NCI-H2107 (cell line): ENCODE results near the gene TSEN34.
A peak's percentile ranks its signal among the peaks of the same experiment; 100 is the strongest.

Experiments used
- DNase-seq: peaks from one replicate; lab custom pipeline; 2025; lab: John Stamatoyannopoulos, UW

TSEN34 gene

GRCh38 chr19:54191011-54191810, at the start of gene TSEN34:
TSS of gene TSEN34 (plus strand) at chr19:54191308. CDS start at chr19:54191365, 57 bp downstream.
- peak; percentile 62 for DNase-seq

GRCh38 chr19:54141356-54141755, 49.8 kb upstream of the TSEN34 start:
- DNase-seq = no peak

GRCh38 chr19:54142166-54142780, 48.8 kb upstream of the TSEN34 start:
- no peak for DNase-seq

- DNase-seq = no peak
Measured at GRCh38 chr19:54145541-54146158, 45.5 kb upstream of the TSEN34 start.

- DNase-seq = no peak
Measured at GRCh38 chr19:54147676-54148075, 43.4 kb upstream of the TSEN34 start.

GRCh38 chr19:54148158-54148557, 43.0 kb upstream of the TSEN34 start:
- DNase-seq = no peak

GRCh38 chr19:54149021-54149812, 41.9 kb upstream of the TSEN34 start:
- DNase-seq = no peak

GRCh38 chr19:54151362-54152035, 39.6 kb upstream of the TSEN34 start:
- no peak for DNase-seq

GRCh38 chr19:54152267-54152666, 38.8 kb upstream of the TSEN34 start:
- DNase-seq = no peak

GRCh38 chr19:54152878-54153524, 38.1 kb upstream of the TSEN34 start:
- no peak for DNase-seq

- no peak for DNase-seq
Measured at GRCh38 chr19:54153731-54154326, 37.3 kb upstream of the TSEN34 start.

GRCh38 chr19:54154603-54155345, 36.3 kb upstream of the TSEN34 start:
- no peak for DNase-seq

- DNase-seq = no peak
Measured at GRCh38 chr19:54155694-54156093, 35.4 kb upstream of the TSEN34 start.

- no peak for DNase-seq
Measured at GRCh38 chr19:54156490-54156889, 34.6 kb upstream of the TSEN34 start.

GRCh38 chr19:54156953-54157352, 34.2 kb upstream of the TSEN34 start:
- DNase-seq = no peak

GRCh38 chr19:54158812-54159351, 32.2 kb upstream of the TSEN34 start:
- DNase-seq = no peak

- peak; percentile 98 for DNase-seq
Measured at GRCh38 chr19:54159352-54160181, 31.5 kb upstream of the TSEN34 start, which contains the start of gene LENG1. TSS of gene LENG1 (minus strand) at chr19:54159721. CDS start at chr19:54159695, 26 bp downstream.

- no peak for DNase-seq
Measured at GRCh38 chr19:54160182-54160811, 30.8 kb upstream of the TSEN34 start.
